Measurements from ENCODE around the gene UGT1A7. TPM values are rescaled to one million over a fixed set of nuclear protein-coding genes. Genes with fewer than 3 reads are reported as not detected.
A peak's percentile ranks its signal among the peaks of the same experiment; 100 is the strongest.

UGT1A7 gene
- total RNA-seq, 4 donors from 2014 or later = 28.1 to 145 (median 78.5) TPM

- WGBS, 2 donors = 66 to 68% methylated on average over 4 of the region's 4 CpGs
- Histone ChIP-seq H3K4me1 (peaks cover 5 to 34% (median 10%) of the 10 kb centered on the region in 3 donors), H3K9me3 (no peaks in the 10 kb centered on the region), H3K36me3 (no peaks in the 10 kb centered on the region), H3K4me3 (no peak overlapping the region), H3K27me3 (no peaks in the 10 kb centered on the region), H3K27ac (peak overlapping the region in 2 of 4 donors; percentile 42 to 51)
- TF ChIP-seq POLR2A (IDR thresholded peaks at IDR 0.05) = no peak
- no peak for TF ChIP-seq CTCF (IDR thresholded peaks at IDR 0.05)
- DNase-seq = no peak
- intact Hi-C loops (cut with DNase I) = no loop called here
These were observed 1.2 kb upstream of the UGT1A7 start for GRCh38 chr2:233680361-233681045.

- peak overlapping the region in 3 of 4 donors; percentile 52 to 78 (median 67) for H3K27ac ChIP-seq
- WGBS, 2 donors = 30 to 52% methylated on average over 1 of the region's 1 CpG
These were observed 2.9 kb downstream of the UGT1A7 start for GRCh38 chr2:233684640-233685039.

GRCh38 chr2:233686928-233687327 is 5.2 kb downstream of the UGT1A7 start:
- intact Hi-C loops (cut with DNase I) = no loop called here
- 45 to 65% methylated on average over 5 of the region's 5 CpGs for WGBS, 2 donors

More at GRCh38 chr2:233684640-233685039, 2.9 kb downstream of the UGT1A7 start:
- TF ChIP-seq POLR2A (IDR thresholded peaks at IDR 0.05) (no peak), CTCF (IDR thresholded peaks at IDR 0.05) (no peak)
- Histone ChIP-seq H3K27me3 (no peaks in the 10 kb centered on the region), H3K4me3 (peak overlapping the region; percentile 25 to 51 (median 41)), H3K9me3 (no peaks in the 10 kb centered on the region), H3K4me1 (peaks cover 2 to 57% (median 9%) of the 10 kb centered on the region in 3 donors), H3K36me3 (no peaks in the 10 kb centered on the region)
- DNase-seq = no peak
- intact Hi-C loops (cut with DNase I) = no loop called here

GRCh38 chr2:233688341-233688740 is 6.6 kb downstream of the UGT1A7 start:
- H3K9me3 ChIP-seq = no peaks in the 10 kb centered on the region
- H3K27me3 ChIP-seq = no peaks in the 10 kb centered on the region
- intact Hi-C loops (cut with DNase I) = no loop called here
- WGBS, 2 donors = 62 to 77% methylated on average over 5 of the region's 5 CpGs
- TF ChIP-seq CTCF (IDR thresholded peaks at IDR 0.05) (no peak), POLR2A (IDR thresholded peaks at IDR 0.05) (no peak)
- H3K4me3 ChIP-seq = no peak overlapping the region
- peaks cover 0 to 61% (median 16%) of the 10 kb centered on the region in 3 donors for H3K4me1 ChIP-seq
- DNase-seq = no peak
- H3K27ac ChIP-seq = peak overlapping the region in 3 of 4 donors; percentile 86 to 92 (median 90)
- H3K36me3 ChIP-seq = no peaks in the 10 kb centered on the region

More at GRCh38 chr2:233686928-233687327, 5.2 kb downstream of the UGT1A7 start:
- Histone ChIP-seq H3K27ac (peak overlapping the region in 1 of 4 donors; percentile 25), H3K9me3 (no peaks in the 10 kb centered on the region), H3K27me3 (no peaks in the 10 kb centered on the region), H3K4me3 (no peak overlapping the region), H3K4me1 (peaks cover 0 to 53% (median 16%) of the 10 kb centered on the region in 3 donors), H3K36me3 (no peaks in the 10 kb centered on the region)
- TF ChIP-seq CTCF (IDR thresholded peaks at IDR 0.05) (no peak), POLR2A (IDR thresholded peaks at IDR 0.05) (no peak)
- no peak for DNase-seq

- DNase-seq = no peak
- Histone ChIP-seq H3K27ac (peak overlapping the region in 3 of 4 donors; percentile 86 to 92 (median 90)), H3K4me1 (peaks cover 0 to 66% (median 16%) of the 10 kb centered on the region in 3 donors), H3K4me3 (no peak overlapping the region), H3K9me3 (no peaks in the 10 kb centered on the region), H3K36me3 (no peaks in the 10 kb centered on the region), H3K27me3 (no peaks in the 10 kb centered on the region)
- intact Hi-C loops (cut with DNase I) = no loop called here
- TF ChIP-seq POLR2A (IDR thresholded peaks at IDR 0.05) = no peak
- no peak for TF ChIP-seq CTCF (IDR thresholded peaks at IDR 0.05)
These were observed 7.3 kb downstream of the UGT1A7 start for GRCh38 chr2:233689031-233689430.

All from esophagus squamous epithelium (tissue), 5 donors.